HG03045 (cell line): Measurements from ENCODE around the gene CD36.

Experiments used
- ATAC-seq: cut with Tn5 transposase; IDR thresholded peaks from one replicate; pipeline ENCODE4 v1.9.1; 2021; ENCODE audit warnings: mild to moderate bottlenecking, moderate library complexity; ENCODE audit not compliant: unreplicated experiment

CD36 gene

GRCh38 chr7:80637911-80638765, at the start of gene CD36:
Gene CD36, plus strand, starts transcription at chr7:80638642. Its CDS starts 8,099 bp downstream, at chr7:80646741.
- ATAC-seq, result no peak

- no peak for ATAC-seq
Measured at GRCh38 chr7:80589631-80590030, 48.8 kb upstream of the CD36 start.

- no peak for ATAC-seq
Measured at GRCh38 chr7:80591654-80592053, 46.8 kb upstream of the CD36 start.

GRCh38 chr7:80593869-80594586, 44.4 kb upstream of the CD36 start:
- ATAC-seq, result no peak

GRCh38 chr7:80596933-80597517, 41.4 kb upstream of the CD36 start:
- ATAC-seq, result no peak

- ATAC-seq, result no peak
Measured at GRCh38 chr7:80597875-80598274, 40.6 kb upstream of the CD36 start.

GRCh38 chr7:80600046-80600445, 38.4 kb upstream of the CD36 start:
- no peak for ATAC-seq

GRCh38 chr7:80601999-80602398, 36.4 kb upstream of the CD36 start:
- no peak for ATAC-seq

GRCh38 chr7:80603940-80604339, 34.5 kb upstream of the CD36 start:
- ATAC-seq, result no peak

GRCh38 chr7:80604436-80604835, 34.0 kb upstream of the CD36 start:
- no peak for ATAC-seq

GRCh38 chr7:80607136-80607535, 31.3 kb upstream of the CD36 start:
- ATAC-seq, result no peak

GRCh38 chr7:80608336-80608735, 30.1 kb upstream of the CD36 start:
- ATAC-seq, result no peak

- no peak for ATAC-seq
Measured at GRCh38 chr7:80609751-80610150, 28.7 kb upstream of the CD36 start.

- no peak for ATAC-seq
Measured at GRCh38 chr7:80611353-80611752, 27.1 kb upstream of the CD36 start.

- ATAC-seq, result no peak
Measured at GRCh38 chr7:80611779-80612178, 26.7 kb upstream of the CD36 start.

- no peak for ATAC-seq
Measured at GRCh38 chr7:80612880-80613279, 25.6 kb upstream of the CD36 start.

GRCh38 chr7:80613519-80613918, 24.9 kb upstream of the CD36 start:
- no peak for ATAC-seq

GRCh38 chr7:80614851-80615271, 23.6 kb upstream of the CD36 start:
- no peak for ATAC-seq

GRCh38 chr7:80618096-80618495, 20.3 kb upstream of the CD36 start:
- no peak for ATAC-seq

- no peak for ATAC-seq
Measured at GRCh38 chr7:80619741-80620140, 18.7 kb upstream of the CD36 start.

- ATAC-seq, result no peak
Measured at GRCh38 chr7:80622541-80622940, 15.9 kb upstream of the CD36 start.
